ENCODE measurements around the gene KLRG1. TPM values are rescaled to one million over a fixed set of nuclear protein-coding genes. Genes with fewer than 3 reads are reported as not detected.

Gene KLRG1
- total and polyA plus RNA-seq, 4 donors: 0.49 to 6.5 (median 1.6) TPM

- WGBS, 2 donors: 0 to 1% methylated on average over 66 of the region's 66 CpGs
- TF ChIP-seq CTCF (IDR thresholded peaks at IDR 0.05; ENCODE audit: control extremely low read depth, extremely low read depth): peak; percentile 47
Measured at GRCh38 chr12:8949342-8950220, 39.8 kb upstream of the KLRG1 start, which contains the start of gene M6PR. Gene M6PR (minus strand): TSS chr12:8949645. CDS start chr12:8946404, 3,241 bp downstream.

GRCh38 chr12:8950221-8950527 is 39.2 kb upstream of the KLRG1 start:
- TF ChIP-seq CTCF (IDR thresholded peaks at IDR 0.05; ENCODE audit: control extremely low read depth, extremely low read depth): no peak
- peaks cover 3 to 7% (median 5%) of the 10 kb centered on the region in 4 donors for H3K36me3 ChIP-seq (ENCODE audit: control insufficient read depth in 4 of 4, insufficient read depth in 4 of 4, low read length in 4 of 4)
- no peak for DNase-seq
- peak overlapping the region; percentile 27 to 98 for H3K9ac ChIP-seq (ENCODE audit: insufficient read depth in 1 of 2, low read length in 2 of 2)
- peak overlapping the region; percentile 97 to 98 for H3K27ac ChIP-seq (ENCODE audit: low read depth in 1 of 2, low read length in 1 of 2)
- peak overlapping the region; percentile 71 for H3K4me3 ChIP-seq
- no peak for ATAC-seq (ENCODE audit: insufficient read depth, low FRiP score)
- H3K9me3 ChIP-seq (ENCODE audit: control insufficient read depth in 4 of 4, insufficient read depth in 3 of 4, low read length in 3 of 4): peaks cover 0 to 4% (median 0%) of the 10 kb centered on the region in 4 donors
- 0% methylated on average over 7 of the region's 7 CpGs for WGBS, 2 donors
- H3K27me3 ChIP-seq (ENCODE audit: control insufficient read depth in 3 of 3, insufficient read depth in 3 of 3, low read length in 2 of 3): no peaks in the 10 kb centered on the region
- peaks cover 0 to 14% (median 2%) of the 10 kb centered on the region in 5 donors for H3K4me1 ChIP-seq (ENCODE audit: control insufficient read depth in 5 of 5, insufficient read depth in 5 of 5, low read length in 5 of 5)

More at GRCh38 chr12:8949342-8950220, 39.8 kb upstream of the KLRG1 start, which contains the start of gene M6PR:
- H3K9me3 ChIP-seq (ENCODE audit: control insufficient read depth in 4 of 4, insufficient read depth in 3 of 4, low read length in 3 of 4): peaks cover 0 to 4% (median 0%) of the 10 kb centered on the region in 4 donors
- peak within 1 kb of the TSS; percentile 71 for H3K4me3 ChIP-seq
- H3K27ac ChIP-seq (ENCODE audit: low read depth in 1 of 2, low read length in 1 of 2): peak within 1 kb of the TSS; percentile 97 to 98
- H3K36me3 ChIP-seq (ENCODE audit: control insufficient read depth in 4 of 4, insufficient read depth in 4 of 4, low read length in 4 of 4): peaks cover 7 to 10% (median 9%) of the 10 kb centered on the region in 4 donors
- H3K4me1 ChIP-seq (ENCODE audit: control insufficient read depth in 5 of 5, insufficient read depth in 5 of 5, low read length in 5 of 5): peaks cover 0 to 14% (median 2%) of the 10 kb centered on the region in 5 donors
- no peaks in the 10 kb centered on the region for H3K27me3 ChIP-seq (ENCODE audit: control insufficient read depth in 3 of 3, insufficient read depth in 3 of 3, low read length in 2 of 3)
- DNase-seq (peak; percentile 95 to 98 (median 98)), ATAC-seq (ENCODE audit: insufficient read depth, low FRiP score) (peak; percentile 94)
- H3K9ac ChIP-seq (ENCODE audit: insufficient read depth in 1 of 2, low read length in 2 of 2): peak within 1 kb of the TSS; percentile 85 to 98

- H3K9me3 ChIP-seq (ENCODE audit: control insufficient read depth in 4 of 4, insufficient read depth in 3 of 4, low read length in 3 of 4): peaks cover 0 to 5% (median 0%) of the 10 kb centered on the region in 4 donors
- no peak for TF ChIP-seq CTCF (IDR thresholded peaks at IDR 0.05; ENCODE audit: control extremely low read depth, extremely low read depth)
- DNase-seq: peak; percentile 17 to 54 (median 52)
- H3K36me3 ChIP-seq (ENCODE audit: control insufficient read depth in 4 of 4, insufficient read depth in 4 of 4, low read length in 4 of 4): peaks cover 0 to 2% (median under 1%) of the 10 kb centered on the region in 4 donors
- no peaks in the 10 kb centered on the region for H3K27me3 ChIP-seq (ENCODE audit: control insufficient read depth in 3 of 3, insufficient read depth in 3 of 3, low read length in 2 of 3)
- peaks cover 0 to 14% (median 2%) of the 10 kb centered on the region in 5 donors for H3K4me1 ChIP-seq (ENCODE audit: control insufficient read depth in 5 of 5, insufficient read depth in 5 of 5, low read length in 5 of 5)
- H3K4me3 ChIP-seq: peak overlapping the region; percentile 71
- 7 to 9% methylated on average over 9 of the region's 9 CpGs for WGBS, 2 donors
- no peak for ATAC-seq (ENCODE audit: insufficient read depth, low FRiP score)
- H3K9ac ChIP-seq (ENCODE audit: insufficient read depth in 1 of 2, low read length in 2 of 2): peak overlapping the region; percentile 27 to 98
- H3K27ac ChIP-seq (ENCODE audit: low read depth in 1 of 2, low read length in 1 of 2): peak overlapping the region in 1 of 2 donors; percentile 98
Measured at GRCh38 chr12:8950702-8951478, 38.5 kb upstream of the KLRG1 start.

All from lung (tissue), 12 donors.